Activated CD4-positive, CD25-positive, alpha-beta regulatory T cell (primary cell): ENCODE data around the gene AOAH.

Experiments used
- DNase-seq, 4 experiments: peaks; one replicate each; lab custom pipeline; 2025; lab: John Stamatoyannopoulos, UW

Gene AOAH

GRCh38 chr7:36546331-36546730 lies 178.0 kb downstream of the AOAH start:
- no peak for DNase-seq

- no peak for DNase-seq
Observed at GRCh38 chr7:36545291-36545690, 179.0 kb downstream of the AOAH start.

GRCh38 chr7:36538126-36538525 lies 186.2 kb downstream of the AOAH start:
- DNase-seq = no peak

GRCh38 chr7:36535866-36536664 lies 188.2 kb downstream of the AOAH start:
- DNase-seq = no peak

- DNase-seq = no peak
Observed at GRCh38 chr7:36533717-36534116, 190.6 kb downstream of the AOAH start.

- no peak for DNase-seq
Observed at GRCh38 chr7:36532981-36533499, 191.3 kb downstream of the AOAH start.

- DNase-seq = no peak
Observed at GRCh38 chr7:36531951-36532350, 192.3 kb downstream of the AOAH start.

- DNase-seq = no peak
Observed at GRCh38 chr7:36530456-36530855, 193.8 kb downstream of the AOAH start.

GRCh38 chr7:36527549-36527913 lies 196.8 kb downstream of the AOAH start:
- no peak for DNase-seq

- no peak for DNase-seq
Observed at GRCh38 chr7:36526863-36527548, 197.3 kb downstream of the AOAH start.

- DNase-seq = no peak
Observed at GRCh38 chr7:36523371-36524101, 200.8 kb downstream of the AOAH start.

GRCh38 chr7:36522453-36523007 lies 201.8 kb downstream of the AOAH start:
- no peak for DNase-seq

- DNase-seq = no peak
Observed at GRCh38 chr7:36521911-36522310, 202.4 kb downstream of the AOAH start.

- no peak for DNase-seq
Observed at GRCh38 chr7:36521133-36521532, 203.2 kb downstream of the AOAH start.

- DNase-seq = no peak
Observed at GRCh38 chr7:36515847-36516246, 208.4 kb downstream of the AOAH start.

- DNase-seq = no peak
Observed at GRCh38 chr7:36514289-36515243, 209.7 kb downstream of the AOAH start.

GRCh38 chr7:36513393-36513792 lies 210.9 kb downstream of the AOAH start:
- DNase-seq = no peak

- no peak for DNase-seq
Observed at GRCh38 chr7:36512616-36513015, 211.7 kb downstream of the AOAH start.

GRCh38 chr7:36509962-36510361 lies 214.3 kb downstream of the AOAH start:
- DNase-seq = no peak

- no peak for DNase-seq
Observed at GRCh38 chr7:36507475-36508440, 216.5 kb downstream of the AOAH start.
